Prostate gland (tissue), 2 donors: ENCODE results near the gene MVB12B.

Experiments
- CTCF ChIP-seq, 4 experiments: fragments of 200-600 bp in 2 of 4; fragments of 450-650 bp in 2 of 4; sonication (generic) in 2 of 4; IDR thresholded peaks; 1 replicate in 3 of 4; 2 replicates in 1 of 4; pipeline ENCODE4 v1.5.1; 2016 to 2019; ENCODE audit warnings: antibody characterized with exemption in 4 of 4, mild to moderate bottlenecking in 2 of 4, moderate library complexity in 2 of 4
- POLR2AphosphoS5 ChIP-seq: sonication (generic); formaldehyde crosslinking; IDR thresholded peaks from one replicate; pipeline ENCODE4 v1.6.1; 2017; ENCODE audit warnings: antibody characterized with exemption

DNA sequence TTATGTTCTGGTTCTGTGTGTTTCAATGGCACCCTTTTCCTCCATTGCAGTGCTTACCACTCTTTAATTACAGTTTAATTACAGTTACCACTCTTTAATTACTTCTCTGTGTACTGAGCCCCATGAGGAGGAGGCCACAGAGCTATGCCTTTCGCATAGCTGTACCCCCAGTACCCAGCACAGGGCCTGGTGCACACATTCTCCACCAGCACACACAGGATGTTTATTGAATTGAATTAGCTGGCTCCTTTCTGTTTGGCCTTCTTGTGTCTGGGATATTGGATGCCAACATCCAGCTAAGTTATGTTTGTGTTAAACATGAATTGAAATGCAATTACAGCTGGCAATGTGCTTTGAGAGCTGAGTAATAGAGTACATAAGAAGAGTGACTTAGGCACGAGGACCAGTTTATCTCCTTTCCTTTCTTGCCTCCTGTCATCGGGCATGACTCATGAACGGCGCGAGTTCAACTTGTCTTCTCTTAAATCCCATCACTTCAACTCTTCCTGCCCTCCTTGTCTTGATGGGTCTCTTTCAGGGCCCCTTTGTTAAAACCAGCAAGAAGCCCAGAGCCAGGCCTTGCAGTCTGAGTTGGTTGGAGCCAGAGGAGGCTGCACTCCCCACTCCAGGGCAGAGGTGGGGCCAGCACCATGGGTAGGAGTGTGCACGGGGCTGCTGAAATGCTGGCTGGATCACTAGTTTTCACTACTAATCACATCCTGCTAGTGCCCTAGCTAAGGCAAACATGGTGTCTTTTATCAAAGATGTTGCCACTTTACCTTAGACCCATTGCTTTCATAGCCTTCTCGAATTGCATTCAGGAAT, 37.4 kb downstream of the MVB12B start:
- TF ChIP-seq CTCF (IDR thresholded peaks at IDR 0.05) = no peak
- TF ChIP-seq POLR2AphosphoS5 = peak; percentile 75
